GM18520 (cell line): ENCODE results near the gene CRACR2B.

ENCODE experiments used
- ATAC-seq: cut with Tn5 transposase; IDR thresholded peaks from one replicate; pipeline ENCODE4 v1.9.1; 2021; ENCODE audit not compliant: unreplicated experiment

The CRACR2B gene

DNA sequence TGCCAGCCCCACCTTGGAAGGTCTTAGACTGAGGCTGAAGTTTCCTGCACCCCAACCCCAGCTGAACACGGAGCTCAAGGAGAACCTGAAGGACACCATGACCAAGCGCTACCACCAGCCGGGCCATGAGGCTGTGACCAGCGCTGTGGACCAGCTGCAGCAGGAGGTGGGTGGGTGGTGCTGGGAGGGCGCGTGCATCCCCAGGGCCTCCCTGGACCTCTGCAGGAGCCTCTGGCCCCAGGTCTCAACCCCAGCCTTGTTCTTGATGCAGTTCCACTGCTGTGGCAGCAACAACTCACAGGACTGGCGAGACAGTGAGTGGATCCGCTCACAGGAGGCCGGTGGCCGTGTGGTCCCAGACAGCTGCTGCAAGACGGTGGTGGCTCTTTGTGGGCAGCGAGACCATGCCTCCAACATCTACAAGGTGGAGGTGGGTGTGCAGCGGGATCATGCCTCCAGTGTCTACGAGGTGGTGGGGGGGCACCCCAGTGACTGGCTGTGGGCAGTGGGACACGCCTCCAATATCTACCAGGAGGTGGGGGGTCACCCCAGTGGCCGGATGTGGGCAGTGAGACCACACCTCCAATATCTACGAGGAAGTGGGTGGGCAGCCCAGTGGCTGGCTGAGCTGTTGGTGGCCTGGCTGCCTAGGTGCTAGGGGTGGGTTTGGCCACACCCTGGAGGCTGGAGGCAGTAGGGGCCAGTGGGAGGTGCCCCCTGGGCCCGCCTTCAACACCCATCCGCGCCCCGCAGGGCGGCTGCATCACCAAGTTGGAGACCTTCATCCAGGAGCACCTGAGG is 9.7 kb downstream of the CRACR2B start:
- no peak for ATAC-seq

GRCh38 chr11:837990-838307 is 10.2 kb downstream of the CRACR2B start:
- ATAC-seq, result no peak

DNA sequence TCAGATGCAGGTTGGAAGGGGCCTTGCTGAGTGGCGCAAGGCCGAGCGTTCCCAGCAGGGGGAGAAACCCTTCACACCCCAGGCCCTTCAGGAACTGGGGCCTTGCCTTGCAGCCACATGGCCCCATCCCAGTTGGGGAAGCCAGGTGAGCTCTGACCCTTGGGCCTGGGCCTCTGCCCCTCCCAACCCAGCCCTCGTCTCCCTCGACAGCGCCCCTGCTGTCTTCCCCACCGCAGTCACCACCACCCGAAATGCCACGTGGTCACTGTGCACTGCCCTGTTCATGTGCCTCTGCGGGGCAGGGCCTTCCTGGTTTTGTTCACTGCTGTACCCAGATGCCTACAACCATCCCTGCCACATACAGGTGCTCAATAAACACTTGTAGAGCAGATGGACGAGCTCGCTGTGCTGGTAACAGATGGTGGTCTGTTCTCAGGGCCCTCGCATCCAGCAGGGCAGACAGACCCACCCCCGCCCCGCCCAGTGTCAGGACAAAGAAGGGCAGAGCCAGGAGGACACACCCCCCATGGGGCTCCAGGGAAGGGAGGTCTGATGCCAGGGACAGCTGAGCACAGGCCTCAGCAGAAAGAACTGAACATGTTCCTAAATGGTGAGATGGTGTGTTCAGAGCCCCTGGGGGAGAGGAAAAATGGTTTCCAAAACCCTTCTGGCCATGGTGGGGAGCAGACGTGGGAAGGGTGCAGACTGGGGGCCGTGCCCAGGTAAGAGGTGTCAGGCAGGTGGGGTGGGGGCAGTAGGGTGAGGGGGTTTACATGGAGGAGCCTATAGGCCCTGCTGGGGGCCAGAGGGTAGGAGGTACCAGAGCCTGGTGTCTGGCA is 10.9 kb downstream of the CRACR2B start:
- ATAC-seq, result no peak

DNA sequence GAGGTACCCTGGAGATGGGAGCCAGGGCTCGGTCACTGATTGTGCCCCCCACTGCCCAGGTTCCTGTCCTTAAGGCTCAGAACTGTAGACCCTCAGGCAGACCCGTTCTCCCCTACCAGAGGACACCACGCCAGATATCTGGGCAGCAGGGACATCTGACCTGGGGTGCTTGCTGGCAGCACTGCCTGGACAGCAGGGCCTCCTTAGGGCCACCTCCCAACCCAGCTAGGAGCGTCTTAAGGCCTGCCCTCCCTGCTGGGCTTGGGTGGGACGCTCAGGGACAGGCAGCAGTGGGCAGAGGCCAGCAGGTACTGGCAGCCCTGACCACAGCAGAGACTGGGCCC is 11.5 kb downstream of the CRACR2B start:
- no peak for ATAC-seq

GRCh38 chr11:839875-840617 is 12.3 kb downstream of the CRACR2B start:
- ATAC-seq, result no peak

GRCh38 chr11:841981-842369 is 14.3 kb downstream of the CRACR2B start:
- no peak for ATAC-seq

DNA sequence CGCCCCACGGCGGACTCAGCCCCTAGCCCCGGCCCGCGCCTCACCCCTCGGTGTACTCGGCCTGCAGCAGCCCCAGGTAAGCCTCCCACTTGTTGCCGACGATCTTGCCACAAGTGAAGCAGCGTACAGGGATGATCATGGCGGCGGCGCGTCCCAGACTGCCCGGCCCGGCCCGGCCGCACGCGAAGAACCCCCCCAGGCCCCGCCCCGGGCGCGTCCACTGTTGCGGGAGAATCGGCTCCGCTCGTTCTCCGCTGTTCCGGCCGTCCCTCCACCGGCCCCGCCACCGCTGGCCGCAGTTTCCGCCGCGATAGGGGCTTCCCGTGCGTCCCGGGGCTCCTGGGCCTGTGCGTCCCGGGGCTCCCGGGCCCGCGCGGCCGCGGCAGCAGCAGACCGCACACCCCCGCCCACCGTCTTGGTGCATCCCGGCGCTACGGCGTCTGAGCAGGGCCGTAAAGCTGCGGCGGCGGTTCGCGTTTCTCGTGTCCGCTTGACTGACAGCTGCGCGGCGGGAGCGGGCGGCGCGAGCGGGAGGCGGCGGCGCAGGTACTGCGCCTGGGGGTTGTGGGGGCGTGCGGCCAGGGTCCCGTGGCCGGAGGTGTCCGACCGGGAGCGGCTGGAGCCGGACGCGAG is 14.8 kb downstream of the CRACR2B start, which contains the start of the genes POLR2L and TSPAN4:
Gene POLR2L (minus strand): TSS at position 160 of the 633 bp plus-strand sequence. CDS start 21 bp downstream, at position 139.
Gene TSPAN4 (plus strand): TSS at position 483 of the 633 bp plus-strand sequence. CDS start 7,453 bp downstream, outside the sequence.
- ATAC-seq, result peak; percentile 47

GRCh38 chr11:843086-843734 is 15.5 kb downstream of the CRACR2B start:
- no peak for ATAC-seq

DNA sequence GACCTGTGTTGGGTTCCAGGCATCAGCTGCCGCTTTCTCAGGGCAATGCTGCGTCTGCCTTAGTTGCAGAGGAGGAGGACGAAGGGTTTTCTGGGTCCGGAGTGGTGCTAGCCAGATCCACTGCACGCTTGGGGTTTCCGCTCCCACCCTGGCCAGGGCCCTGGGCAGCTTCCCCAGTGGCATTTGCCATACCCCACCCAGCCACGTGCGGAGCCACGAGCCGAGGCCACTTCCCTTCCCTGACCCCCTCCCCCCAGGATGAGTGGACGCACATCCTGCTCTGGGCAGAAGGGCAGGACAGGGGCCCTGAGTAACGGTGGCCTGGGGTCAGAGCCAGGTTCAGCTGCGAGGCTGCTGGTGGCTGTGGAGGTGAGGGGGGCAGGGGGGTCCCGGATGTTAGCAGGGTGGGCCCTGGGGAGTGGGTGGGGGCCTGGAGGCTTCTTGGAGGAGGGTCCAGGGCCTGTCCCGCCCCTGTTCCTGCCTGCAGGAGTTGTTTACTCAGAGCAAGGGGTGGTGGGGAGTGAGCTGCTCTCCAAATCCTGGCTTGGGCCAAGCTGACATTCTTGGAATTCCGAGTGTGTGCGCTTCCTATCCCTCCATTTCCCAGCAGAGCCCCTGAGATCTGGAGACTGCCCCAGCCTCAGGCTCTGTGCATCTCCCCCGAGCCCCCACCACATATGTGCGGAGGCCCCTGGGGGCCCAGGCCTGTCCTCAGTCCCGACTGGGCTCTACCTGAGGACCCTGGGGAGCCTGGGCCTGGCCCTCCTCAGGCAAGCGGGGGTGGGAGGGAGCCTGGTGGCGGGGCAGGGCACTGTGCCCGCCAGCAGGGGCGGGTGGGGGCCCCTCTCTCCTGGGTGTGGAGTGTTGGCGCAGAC is 16.3 kb downstream of the CRACR2B start:
- ATAC-seq, result no peak

DNA sequence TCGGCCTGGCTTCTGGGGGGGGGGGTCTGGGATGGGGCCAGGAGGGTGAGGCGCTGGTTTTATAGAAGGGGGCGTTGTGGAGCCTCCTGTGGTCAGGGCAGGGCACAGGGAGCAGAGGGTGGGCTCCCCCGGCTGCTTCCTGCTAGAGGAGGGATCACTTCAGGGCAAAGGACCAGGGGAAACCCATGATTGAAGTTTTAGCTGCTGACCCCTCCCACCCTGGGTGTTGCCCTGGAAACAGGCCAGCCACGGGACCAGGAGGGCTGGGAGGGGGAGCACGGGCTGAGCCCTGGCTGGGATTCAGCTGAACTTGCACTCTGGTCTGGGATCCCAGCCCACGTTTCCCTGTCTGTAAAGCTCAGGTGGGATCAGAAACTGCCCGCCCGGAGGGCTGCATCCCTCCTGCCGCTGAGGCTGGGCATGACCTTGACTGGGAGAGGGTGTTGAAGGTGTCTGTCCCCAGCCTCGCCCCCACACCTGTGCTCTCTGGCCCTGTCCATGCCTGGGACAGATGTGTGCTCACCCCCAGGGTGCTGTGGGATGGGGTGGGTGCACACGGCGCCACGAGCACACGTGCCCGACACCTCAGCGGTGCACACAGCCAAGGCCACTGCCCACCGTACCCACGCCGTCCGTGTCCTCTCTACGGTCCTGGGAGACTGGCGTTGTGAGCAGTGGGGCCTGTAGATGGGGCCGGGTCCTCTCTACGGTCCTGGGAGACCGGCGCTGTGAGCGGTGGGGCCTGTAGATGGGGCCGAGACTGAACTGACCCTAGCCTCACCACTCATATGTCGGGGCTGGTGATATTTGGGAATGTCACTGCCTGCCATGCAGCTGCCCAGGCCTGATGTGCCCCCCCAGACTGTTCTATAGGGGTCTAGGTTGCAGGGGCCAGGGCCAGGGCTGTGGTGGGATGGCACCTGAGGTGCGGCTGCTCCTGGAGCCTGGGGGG is 17.2 kb downstream of the CRACR2B start:
- no peak for ATAC-seq

GRCh38 chr11:845872-846495 is 18.3 kb downstream of the CRACR2B start:
- ATAC-seq, result no peak

GRCh38 chr11:846496-847098 is 18.9 kb downstream of the CRACR2B start:
- no peak for ATAC-seq

- no peak for ATAC-seq
Observed at GRCh38 chr11:847876-848275, 20.2 kb downstream of the CRACR2B start.

- no peak for ATAC-seq
Observed at GRCh38 chr11:848380-848931, 20.7 kb downstream of the CRACR2B start.

- no peak for ATAC-seq
Observed at GRCh38 chr11:849104-849824, 21.5 kb downstream of the CRACR2B start.

DNA sequence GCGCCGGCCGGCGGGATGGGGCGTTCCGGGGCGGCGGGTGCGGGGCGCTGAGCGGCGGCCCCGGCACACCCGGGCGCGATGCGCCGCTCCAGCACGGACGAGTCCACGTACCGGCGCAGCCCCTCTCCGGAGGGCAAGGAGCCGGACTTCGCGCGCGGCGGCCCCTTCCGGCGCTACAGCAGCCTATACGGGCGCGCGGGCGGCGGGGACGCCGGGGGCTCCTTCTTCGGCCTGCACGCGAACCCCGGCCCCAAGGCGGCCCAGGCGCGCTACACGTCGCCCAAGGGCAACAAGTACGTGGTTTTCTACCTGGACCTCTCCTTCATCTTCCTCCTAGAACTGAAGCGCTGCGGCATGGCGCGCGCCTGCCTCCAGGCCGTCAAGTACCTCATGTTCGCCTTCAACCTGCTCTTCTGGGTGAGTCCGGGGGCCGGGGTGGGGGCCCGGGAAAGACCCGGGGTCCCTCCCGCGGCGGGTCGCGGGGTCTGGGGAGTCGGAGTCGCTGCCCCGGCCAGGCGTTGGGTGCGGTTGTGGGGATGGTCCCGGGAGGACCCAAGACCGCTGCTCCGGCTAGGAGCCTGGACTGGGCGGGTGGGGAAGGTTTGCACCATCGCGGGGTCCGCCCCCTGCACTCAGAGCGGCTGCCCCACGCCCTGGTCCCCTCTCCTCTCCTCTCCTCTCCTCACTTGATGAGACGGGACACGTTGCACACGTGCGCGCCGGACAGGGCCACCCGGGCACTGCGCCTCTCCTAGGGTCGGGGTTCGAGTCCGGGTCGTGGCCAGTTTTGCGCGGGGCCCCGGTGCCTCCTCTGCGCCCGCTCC is 22.4 kb downstream of the CRACR2B start:
- ATAC-seq, result no peak
